ENCODE measurements around the gene TMEM63A. TPM values are rescaled to one million over a fixed set of nuclear protein-coding genes. Genes with fewer than 3 reads are reported as not detected.

Gene TMEM63A
- total and polyA plus RNA-seq, 10 of the 15 experiments (the other 5 are each of a cell fraction or from before 2014, with no cell fraction given) = 1.3 to 33.5 (median 15.2) TPM

DNA sequence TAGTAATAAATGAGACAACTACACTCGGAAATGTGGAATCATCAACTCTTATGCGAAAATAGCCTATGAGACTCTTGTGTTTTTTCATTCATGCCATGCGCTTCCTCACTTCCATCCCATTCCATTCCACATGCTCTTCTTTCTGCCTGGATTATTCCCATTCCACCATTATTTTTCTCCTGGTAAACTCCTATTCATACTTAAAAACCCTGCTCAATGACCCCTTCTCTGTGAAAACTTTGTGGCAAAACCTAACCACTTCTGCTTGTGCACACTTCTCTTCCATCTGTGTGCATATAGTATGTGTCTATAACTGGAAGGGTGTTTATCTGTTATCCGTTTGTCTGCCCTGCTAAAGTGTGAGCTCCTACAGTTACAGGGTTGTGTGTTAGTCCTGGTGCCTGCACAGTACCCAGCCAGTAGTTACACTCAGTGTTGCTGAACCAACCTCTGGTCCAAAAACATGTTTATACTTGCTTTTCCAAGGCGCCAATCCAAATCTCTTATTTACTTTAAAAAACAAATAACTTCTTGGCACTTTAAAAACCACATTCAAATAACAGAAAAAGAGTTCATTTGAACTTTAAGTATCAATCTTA, 61.6 kb downstream of the TMEM63A start:
- Histone ChIP-seq H3K27me3 (replicated peaks in 1 of 2; ENCODE audit: control insufficient read depth in 2 of 2, insufficient read depth in 2 of 2, low read length in 1 of 2) (no peaks in the 10 kb centered on the region), H3K9ac (ENCODE audit: control insufficient read depth, insufficient read depth, low read length) (no peak overlapping the region), H3K4me2 (ENCODE audit: control insufficient read depth, insufficient read depth) (no peak overlapping the region), H4K20me1 (ENCODE audit: control insufficient read depth, insufficient read depth) (no peaks in the 10 kb centered on the region), H3K9me3 (replicated peaks; ENCODE audit: control insufficient read depth, insufficient read depth, low read length) (no peaks in the 10 kb centered on the region), H3K4me1 (ENCODE audit: control insufficient read depth, insufficient read depth, low read length) (no peaks in the 10 kb centered on the region), H3K36me3 (ENCODE audit: control insufficient read depth in 2 of 2, insufficient read depth in 2 of 2, low read length in 1 of 2) (no peaks in the 10 kb centered on the region), H3K27ac (ENCODE audit: control insufficient read depth, insufficient read depth) (no peak overlapping the region), H3K4me3 (no peak overlapping the region), H3K79me2 (ENCODE audit: control insufficient read depth, insufficient read depth, low read length) (no peaks in the 10 kb centered on the region), H2AFZ (ENCODE audit: control insufficient read depth, low read depth, low read length) (no peak overlapping the region)
- intact Hi-C loops (cut with micrococcal nuclease; ENCODE audit: unreplicated experiment) (no loop called here), in situ Hi-C loops (cut with MboI) (no loop called here)
- CTCF ChIA-PET = no interaction called here
- BruUV-seq (replicated peaks) = no TSS peak
- SMC1A ChIA-PET (ENCODE audit: uncharacterized antibody, unreplicated experiment) = interaction anchor here (0.8 kb wide), 1 partner anchor 43 kb away, joined by 3 read pairs; the partner anchor contains the start of gene SRP9
- no peak for DNase-seq (ENCODE audit: low read depth, low spot score)
- RAD21 ChIA-PET (ENCODE audit: unreplicated experiment) = no interaction called here
- FAIRE-seq = no peak
- ATAC-seq = no peak
- 57% methylated on average over 5 of the region's 5 CpGs for WGBS (ENCODE audit: insufficient coverage, insufficient replicate concordance, low lambda C conversion rate, missing lambda C conversion rate)
- POLR2A ChIA-PET = no interaction called here
- no peak for TF ChIP-seq RCOR1 (conservative IDR thresholded peaks at IDR 0.05; ENCODE audit: low read depth, low read length)
- TF ChIP-seq CBFB (IDR thresholded peaks at IDR 0.05; ENCODE audit: low read depth) = no peak
- TF ChIP-seq YY1 (IDR thresholded peaks at IDR 0.05; ENCODE audit: low read depth, low read length) = no peak
- TF ChIP-seq, protein P1, sequence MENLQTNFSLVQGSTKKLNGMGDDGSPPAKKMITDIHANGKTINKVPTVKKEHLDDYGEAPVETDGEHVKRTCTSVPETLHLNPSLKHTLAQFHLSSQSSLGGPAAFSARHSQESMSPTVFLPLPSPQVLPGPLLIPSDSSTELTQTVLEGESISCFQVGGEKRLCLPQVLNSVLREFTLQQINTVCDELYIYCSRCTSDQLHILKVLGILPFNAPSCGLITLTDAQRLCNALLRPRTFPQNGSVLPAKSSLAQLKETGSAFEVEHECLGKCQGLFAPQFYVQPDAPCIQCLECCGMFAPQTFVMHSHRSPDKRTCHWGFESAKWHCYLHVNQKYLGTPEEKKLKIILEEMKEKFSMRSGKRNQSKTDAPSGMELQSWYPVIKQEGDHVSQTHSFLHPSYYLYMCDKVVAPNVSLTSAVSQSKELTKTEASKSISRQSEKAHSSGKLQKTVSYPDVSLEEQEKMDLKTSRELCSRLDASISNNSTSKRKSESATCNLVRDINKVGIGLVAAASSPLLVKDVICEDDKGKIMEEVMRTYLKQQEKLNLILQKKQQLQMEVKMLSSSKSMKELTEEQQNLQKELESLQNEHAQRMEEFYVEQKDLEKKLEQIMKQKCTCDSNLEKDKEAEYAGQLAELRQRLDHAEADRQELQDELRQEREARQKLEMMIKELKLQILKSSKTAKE (IDR thresholded peaks at IDR 0.05; ENCODE audit: low read depth, poor library complexity, severe bottlenecking) = no peak
- no peak for TF ChIP-seq BACH1 (IDR thresholded peaks at IDR 0.05; ENCODE audit: borderline replicate concordance)
- TF ChIP-seq, protein P2, sequence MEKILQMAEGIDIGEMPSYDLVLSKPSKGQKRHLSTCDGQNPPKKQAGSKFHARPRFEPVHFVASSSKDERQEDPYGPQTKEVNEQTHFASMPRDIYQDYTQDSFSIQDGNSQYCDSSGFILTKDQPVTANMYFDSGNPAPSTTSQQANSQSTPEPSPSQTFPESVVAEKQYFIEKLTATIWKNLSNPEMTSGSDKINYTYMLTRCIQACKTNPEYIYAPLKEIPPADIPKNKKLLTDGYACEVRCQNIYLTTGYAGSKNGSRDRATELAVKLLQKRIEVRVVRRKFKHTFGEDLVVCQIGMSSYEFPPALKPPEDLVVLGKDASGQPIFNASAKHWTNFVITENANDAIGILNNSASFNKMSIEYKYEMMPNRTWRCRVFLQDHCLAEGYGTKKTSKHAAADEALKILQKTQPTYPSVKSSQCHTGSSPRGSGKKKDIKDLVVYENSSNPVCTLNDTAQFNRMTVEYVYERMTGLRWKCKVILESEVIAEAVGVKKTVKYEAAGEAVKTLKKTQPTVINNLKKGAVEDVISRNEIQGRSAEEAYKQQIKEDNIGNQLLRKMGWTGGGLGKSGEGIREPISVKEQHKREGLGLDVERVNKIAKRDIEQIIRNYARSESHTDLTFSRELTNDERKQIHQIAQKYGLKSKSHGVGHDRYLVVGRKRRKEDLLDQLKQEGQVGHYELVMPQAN (conservative IDR thresholded peaks at IDR 0.05) = no peak
- no peak for TF ChIP-seq EED (IDR thresholded peaks at IDR 0.05; ENCODE audit: low read depth)
- no peak for TF ChIP-seq RAD51 (IDR thresholded peaks at IDR 0.05)
- TF ChIP-seq, protein P3, sequence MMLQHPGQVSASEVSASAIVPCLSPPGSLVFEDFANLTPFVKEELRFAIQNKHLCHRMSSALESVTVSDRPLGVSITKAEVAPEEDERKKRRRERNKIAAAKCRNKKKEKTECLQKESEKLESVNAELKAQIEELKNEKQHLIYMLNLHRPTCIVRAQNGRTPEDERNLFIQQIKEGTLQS (IDR thresholded peaks at IDR 0.05; ENCODE audit: borderline replicate concordance, extremely low read depth, low read depth, low read length) = no peak
- TF ChIP-seq ASH2L (IDR thresholded peaks at IDR 0.05; ENCODE audit: borderline replicate concordance, low read depth) = no peak
- TF ChIP-seq HDAC2 (IDR thresholded peaks at IDR 0.05) = no peak
- TF ChIP-seq CBX5 (IDR thresholded peaks at IDR 0.05; ENCODE audit: low read depth) = no peak
- TF ChIP-seq TARDBP (IDR thresholded peaks at IDR 0.05; ENCODE audit: borderline replicate concordance) = no peak
- no peak for TF ChIP-seq CHD1 (IDR thresholded peaks at IDR 0.05; ENCODE audit: low read depth, low read length)
- TF ChIP-seq SUPT20H (IDR thresholded peaks at IDR 0.05; ENCODE audit: borderline replicate concordance, control insufficient read depth, low read depth, low read length) = no peak
- TF ChIP-seq, protein P4, sequence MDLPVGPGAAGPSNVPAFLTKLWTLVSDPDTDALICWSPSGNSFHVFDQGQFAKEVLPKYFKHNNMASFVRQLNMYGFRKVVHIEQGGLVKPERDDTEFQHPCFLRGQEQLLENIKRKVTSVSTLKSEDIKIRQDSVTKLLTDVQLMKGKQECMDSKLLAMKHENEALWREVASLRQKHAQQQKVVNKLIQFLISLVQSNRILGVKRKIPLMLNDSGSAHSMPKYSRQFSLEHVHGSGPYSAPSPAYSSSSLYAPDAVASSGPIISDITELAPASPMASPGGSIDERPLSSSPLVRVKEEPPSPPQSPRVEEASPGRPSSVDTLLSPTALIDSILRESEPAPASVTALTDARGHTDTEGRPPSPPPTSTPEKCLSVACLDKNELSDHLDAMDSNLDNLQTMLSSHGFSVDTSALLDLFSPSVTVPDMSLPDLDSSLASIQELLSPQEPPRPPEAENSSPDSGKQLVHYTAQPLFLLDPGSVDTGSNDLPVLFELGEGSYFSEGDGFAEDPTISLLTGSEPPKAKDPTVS (IDR thresholded peaks at IDR 0.05; ENCODE audit: low read depth, low read length) = no peak
- TF ChIP-seq, protein P5, sequence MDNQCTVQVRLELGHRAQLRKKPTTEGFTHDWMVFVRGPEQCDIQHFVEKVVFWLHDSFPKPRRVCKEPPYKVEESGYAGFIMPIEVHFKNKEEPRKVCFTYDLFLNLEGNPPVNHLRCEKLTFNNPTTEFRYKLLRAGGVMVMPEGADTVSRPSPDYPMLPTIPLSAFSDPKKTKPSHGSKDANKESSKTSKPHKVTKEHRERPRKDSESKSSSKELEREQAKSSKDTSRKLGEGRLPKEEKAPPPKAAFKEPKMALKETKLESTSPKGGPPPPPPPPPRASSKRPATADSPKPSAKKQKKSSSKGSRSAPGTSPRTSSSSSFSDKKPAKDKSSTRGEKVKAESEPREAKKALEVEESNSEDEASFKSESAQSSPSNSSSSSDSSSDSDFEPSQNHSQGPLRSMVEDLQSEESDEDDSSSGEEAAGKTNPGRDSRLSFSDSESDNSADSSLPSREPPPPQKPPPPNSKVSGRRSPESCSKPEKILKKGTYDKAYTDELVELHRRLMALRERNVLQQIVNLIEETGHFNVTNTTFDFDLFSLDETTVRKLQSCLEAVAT (IDR thresholded peaks at IDR 0.05) = no peak
- no peak for TF ChIP-seq NFIC (IDR thresholded peaks at IDR 0.05; ENCODE audit: low read depth, low read length)
- TF ChIP-seq NBN (IDR thresholded peaks at IDR 0.05) = no peak
